Left ventricle myocardium inferior (tissue), 1 donor: ENCODE measurements around the gene MMADHC. TPM values are rescaled to one million over a fixed set of nuclear protein-coding genes. Genes with fewer than 3 reads are reported as not detected.

Source experiments
- DNase-seq: peaks from one replicate; pipeline ENCODE4 v3.0.0-alpha.2; 2020
- H3K27ac ChIP-seq: fragments of 200-600 bp; replicated peaks from 2 replicates; pipeline ENCODE4 v1.8.0; 2021
- H3K27me3 ChIP-seq: fragments of 200-600 bp; 2 replicates; pipeline ENCODE4 v1.8.0; 2021; ENCODE audit warnings: low read depth
- H3K36me3 ChIP-seq: fragments of 200-600 bp; 2 replicates; pipeline ENCODE4 v1.8.0; 2021
- H3K4me1 ChIP-seq: fragments of 200-600 bp; 2 replicates; pipeline ENCODE4 v1.8.0; 2021
- H3K4me3 ChIP-seq: fragments of 200-600 bp; 2 replicates; pipeline ENCODE4 v1.8.0; 2021; ENCODE audit warnings: mild to moderate bottlenecking, moderate library complexity
- H3K9me3 ChIP-seq: fragments of 200-600 bp; replicated peaks from 2 replicates; pipeline ENCODE4 v1.8.0; 2021
- CTCF ChIP-seq: fragments of 200-600 bp; IDR thresholded peaks from 2 replicates; pipeline ENCODE4 v1.8.0; 2021; ENCODE audit warnings: antibody characterized with exemption, mild to moderate bottlenecking, borderline replicate concordance
- intact Hi-C: fragments of 100-400 bp; cut with micrococcal nuclease; formaldehyde crosslinking; loops from one replicate; pipeline ENCODE4 v1.11.0; 2022
- total RNA-seq: library from RNA; stranded (reverse); fragmentation: NEBNext Ultra II Directional; extraction: Animal tissue kit (Norgen Biotek cat#: 25700); gene quantifications from one replicate; pipeline ENCODE4 v1.2.1, GENCODE V29; 2021
- donor health status: DM: no; HTN: yes; CAD: no; lungs with severe emphysema.

Gene MMADHC
- total RNA-seq, 1 donor from 2014 or later, result 109 TPM

GRCh38 chr2:149562324-149562723 lies 25.3 kb downstream of the MMADHC start:
- Histone ChIP-seq H3K27me3 (no peaks in the 10 kb centered on the region), H3K4me3 (no peak overlapping the region)
- no peak for DNase-seq

GRCh38 chr2:149561309-149561926 lies 26.2 kb downstream of the MMADHC start:
- intact Hi-C loops, result loop anchor here (5.0 kb wide), 1 partner anchor 544 kb away; no protein-coding TSS in a partner anchor
- peak; percentile 90 for TF ChIP-seq CTCF
- Histone ChIP-seq H3K9me3 (no peaks in the 10 kb centered on the region), H3K27ac (no peak overlapping the region), H3K36me3 (peaks cover 7% of the 10 kb centered on the region), H3K4me3 (no peak overlapping the region), H3K27me3 (no peaks in the 10 kb centered on the region), H3K4me1 (peaks cover 8% of the 10 kb centered on the region)
- no peak for DNase-seq

More at GRCh38 chr2:149562324-149562723, 25.3 kb downstream of the MMADHC start:
- H3K27ac ChIP-seq, result no peak overlapping the region
- H3K36me3 ChIP-seq, result peaks cover 9% of the 10 kb centered on the region
- H3K9me3 ChIP-seq, result no peaks in the 10 kb centered on the region
- intact Hi-C loops, result loop anchor here (5.0 kb wide), 1 partner anchor 545 kb away; no protein-coding TSS in a partner anchor
- H3K4me1 ChIP-seq, result peaks cover 8% of the 10 kb centered on the region
- no peak for TF ChIP-seq CTCF

- intact Hi-C loops, result loop anchor here (5.0 kb wide), 1 partner anchor 542 kb away; no protein-coding TSS in a partner anchor
- Histone ChIP-seq H3K27me3 (no peaks in the 10 kb centered on the region), H3K4me1 (peaks cover 8% of the 10 kb centered on the region), H3K9me3 (no peaks in the 10 kb centered on the region), H3K36me3 (no peaks in the 10 kb centered on the region), H3K4me3 (no peak overlapping the region), H3K27ac (no peak overlapping the region)
- no peak for TF ChIP-seq CTCF
- no peak for DNase-seq
Observed at GRCh38 chr2:149559341-149560068, 28.1 kb downstream of the MMADHC start.

DNA sequence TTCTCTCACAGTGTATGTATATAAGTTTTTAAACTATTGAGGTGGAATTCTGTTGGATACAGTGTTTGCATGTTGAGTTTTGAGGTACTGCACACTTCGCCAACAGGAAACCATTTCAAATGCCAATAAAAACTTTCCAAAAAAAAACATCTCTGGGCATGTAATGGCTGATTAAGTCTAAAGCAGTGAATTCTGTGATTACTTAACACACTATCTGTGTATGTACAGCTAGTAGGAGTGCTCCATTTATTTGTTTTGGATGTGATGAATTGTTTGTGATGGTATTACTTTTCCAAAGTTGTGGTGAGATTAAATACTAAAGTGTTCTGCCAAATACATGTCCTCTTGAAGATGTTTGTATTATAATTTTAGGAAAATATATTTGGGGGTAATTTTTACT lies 31.1 kb downstream of the MMADHC start:
- intact Hi-C loops, result no loop called here
- Histone ChIP-seq H3K9me3 (no peaks in the 10 kb centered on the region), H3K27ac (no peak overlapping the region), H3K4me1 (no peaks in the 10 kb centered on the region), H3K4me3 (no peak overlapping the region), H3K27me3 (peaks cover 7% of the 10 kb centered on the region), H3K36me3 (no peaks in the 10 kb centered on the region)
- TF ChIP-seq CTCF, result no peak
- DNase-seq, result no peak

DNA sequence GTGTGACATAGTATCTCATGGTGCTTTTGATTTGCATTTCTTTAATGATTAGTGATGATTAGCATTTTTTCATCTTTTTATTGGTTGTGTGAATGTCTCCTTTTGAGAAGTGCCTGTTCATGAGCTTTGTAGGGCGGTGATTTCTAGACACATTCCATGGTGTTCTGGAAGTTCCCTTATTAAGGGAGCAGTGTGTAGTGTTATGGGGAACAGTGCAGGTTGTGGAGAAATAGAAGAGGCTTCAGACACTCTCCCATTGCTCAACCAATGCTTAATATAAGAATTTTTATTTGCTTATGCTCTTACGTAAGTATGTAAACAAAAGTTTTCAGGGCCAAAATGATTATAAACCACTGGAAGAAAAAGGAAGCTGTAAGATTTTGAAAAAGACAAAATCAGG lies 34.7 kb downstream of the MMADHC start:
- no peak overlapping the region for H3K4me3 ChIP-seq
- H3K27me3 ChIP-seq, result peaks cover 7% of the 10 kb centered on the region
- H3K27ac ChIP-seq, result no peak overlapping the region
- no peak for TF ChIP-seq CTCF
- H3K9me3 ChIP-seq, result peaks cover 5% of the 10 kb centered on the region
- H3K4me1 ChIP-seq, result no peaks in the 10 kb centered on the region
- H3K36me3 ChIP-seq, result no peaks in the 10 kb centered on the region
- intact Hi-C loops, result no loop called here
- DNase-seq, result no peak
